SK-N-SH treated with all-trans-retinoic acid at 6 μM for 48 hours (cell line): Measurements from ENCODE around the gene MORC4.

Source experiments
- ATAC-seq: fragments of 200-7000 bp; cut with Tn5 transposase; 3 replicates; pipeline ENCODE4 v1.9.1; 2020; ENCODE audit warnings: mild to moderate bottlenecking, moderate library complexity
- ARNTL ChIP-seq: fragments of 450-650 bp; formaldehyde crosslinking; IDR thresholded peaks from 2 replicates; pipeline ENCODE4 v1.5.0; 2020; ENCODE audit warnings: low read depth, mild to moderate bottlenecking, moderate library complexity, borderline replicate concordance
- BACH2 ChIP-seq: fragments of 250-450 bp; sonication (Bioruptor Pico); IDR thresholded peaks from 2 replicates; pipeline ENCODE4 v1.9.0; 2021; ENCODE audit warnings: mild to moderate bottlenecking, borderline replicate concordance
- CREB5 ChIP-seq: fragments of 250-450 bp; sonication (Bioruptor Pico); IDR thresholded peaks from 2 replicates; pipeline ENCODE4 v1.5.1; 2020; ENCODE audit warnings: low read depth, mild to moderate bottlenecking, moderate library complexity
- CSDC2 ChIP-seq: fragments of 250-450 bp; sonication (Bioruptor Pico); IDR thresholded peaks from 2 replicates; pipeline ENCODE4 v1.5.0; 2020; ENCODE audit warnings: mild to moderate bottlenecking, moderate library complexity
- CSRNP3 ChIP-seq: fragments of 250-450 bp; sonication (Bioruptor Pico); IDR thresholded peaks from 2 replicates; pipeline ENCODE4 v1.5.1; 2021; ENCODE audit warnings: mild to moderate bottlenecking, moderate library complexity
- ESRRG ChIP-seq: fragments of 250-450 bp; sonication (Bioruptor Pico); IDR thresholded peaks from 2 replicates; pipeline ENCODE4 v1.6.1; 2021; ENCODE audit warnings: mild to moderate bottlenecking
- GLIS3 ChIP-seq: fragments of 250-450 bp; sonication (Bioruptor Pico); IDR thresholded peaks from 2 replicates; pipeline ENCODE4 v1.5.0; 2020; ENCODE audit warnings: mild to moderate bottlenecking, moderate library complexity
- ISL1 ChIP-seq: fragments of 250-450 bp; sonication (Bioruptor Pico); IDR thresholded peaks from 2 replicates; pipeline ENCODE4 v2.1.2; 2022; ENCODE audit warnings: mild to moderate bottlenecking, moderate library complexity
- OSR1 ChIP-seq: fragments of 250-450 bp; sonication (Bioruptor Pico); IDR thresholded peaks from 2 replicates; pipeline ENCODE4 v1.8.0; 2022; ENCODE audit warnings: moderate library complexity, mild to moderate bottlenecking, inconsistent platforms
- PATZ1 ChIP-seq: fragments of 250-450 bp; sonication (Bioruptor Pico); IDR thresholded peaks from 2 replicates; pipeline ENCODE4 v1.8.0; 2020; ENCODE audit warnings: mild to moderate bottlenecking, moderate library complexity, borderline replicate concordance
- RARB ChIP-seq: fragments of 250-450 bp; sonication (Bioruptor Pico); IDR thresholded peaks from 2 replicates; pipeline ENCODE4 v1.8.0; 2021; ENCODE audit warnings: mild to moderate bottlenecking, moderate library complexity
- SNAI2 ChIP-seq: fragments of 250-450 bp; sonication (Bioruptor Pico); IDR thresholded peaks from 2 replicates; pipeline ENCODE4 v1.5.0; 2020; ENCODE audit warnings: mild to moderate bottlenecking, moderate library complexity
- TCF4 ChIP-seq: fragments of 250-450 bp; sonication (Bioruptor Pico); IDR thresholded peaks from 2 replicates; pipeline ENCODE4 v1.8.0; 2021; ENCODE audit warnings: mild to moderate bottlenecking, moderate library complexity, borderline replicate concordance
- TOX ChIP-seq: fragments of 250-450 bp; sonication (Bioruptor Pico); IDR thresholded peaks from 2 replicates; pipeline ENCODE4 v1.8.0; 2021; ENCODE audit warnings: mild to moderate bottlenecking, moderate library complexity, borderline replicate concordance
- TSHZ2 ChIP-seq: fragments of 250-450 bp; sonication (Bioruptor Pico); IDR thresholded peaks from 2 replicates; pipeline ENCODE4 v1.5.0; 2020; ENCODE audit warnings: mild to moderate bottlenecking, moderate library complexity
- ZC3H10 ChIP-seq: fragments of 250-450 bp; sonication (Bioruptor Pico); IDR thresholded peaks from 2 replicates; pipeline ENCODE4 v1.5.1; 2021; ENCODE audit warnings: mild to moderate bottlenecking, moderate library complexity
- ZFP3 ChIP-seq: fragments of 250-450 bp; sonication (Bioruptor Pico); IDR thresholded peaks from 2 replicates; pipeline ENCODE4 v1.5.0; 2020; ENCODE audit warnings: mild to moderate bottlenecking, moderate library complexity
- ZFP30 ChIP-seq: fragments of 450-650 bp; formaldehyde crosslinking; IDR thresholded peaks from 2 replicates; pipeline ENCODE4 v1.5.0; 2022; ENCODE audit warnings: mild to moderate bottlenecking, moderate library complexity
- ZNF565 ChIP-seq: fragments of 450-650 bp; formaldehyde crosslinking; conservative IDR thresholded peaks from 2 replicates; pipeline ENCODE4 v1.5.0; 2020; ENCODE audit warnings: low read depth, mild to moderate bottlenecking, moderate library complexity
- ZNF70 ChIP-seq: fragments of 450-650 bp; formaldehyde crosslinking; IDR thresholded peaks from 2 replicates; pipeline ENCODE4 v1.5.0; 2020; ENCODE audit warnings: mild to moderate bottlenecking, moderate library complexity
- ZNF8 ChIP-seq: fragments of 450-650 bp; formaldehyde crosslinking; IDR thresholded peaks from 2 replicates; pipeline ENCODE4 v1.5.0; 2020; ENCODE audit warnings: mild to moderate bottlenecking, moderate library complexity
- TF ChIP-seq, protein P1 (sequence below): fragments of 250-450 bp; sonication (Bioruptor Pico); IDR thresholded peaks from 2 replicates; pipeline ENCODE4 v1.8.0; 2021; ENCODE audit warnings: low read depth, mild to moderate bottlenecking, moderate library complexity, borderline replicate concordance

The MORC4 gene

GRCh38 chrX:106906361-106906760 lies 93.7 kb downstream of the MORC4 start (continued):
- TF ChIP-seq CREB5 (CRISPR knock-in tag): no peak

DNA sequence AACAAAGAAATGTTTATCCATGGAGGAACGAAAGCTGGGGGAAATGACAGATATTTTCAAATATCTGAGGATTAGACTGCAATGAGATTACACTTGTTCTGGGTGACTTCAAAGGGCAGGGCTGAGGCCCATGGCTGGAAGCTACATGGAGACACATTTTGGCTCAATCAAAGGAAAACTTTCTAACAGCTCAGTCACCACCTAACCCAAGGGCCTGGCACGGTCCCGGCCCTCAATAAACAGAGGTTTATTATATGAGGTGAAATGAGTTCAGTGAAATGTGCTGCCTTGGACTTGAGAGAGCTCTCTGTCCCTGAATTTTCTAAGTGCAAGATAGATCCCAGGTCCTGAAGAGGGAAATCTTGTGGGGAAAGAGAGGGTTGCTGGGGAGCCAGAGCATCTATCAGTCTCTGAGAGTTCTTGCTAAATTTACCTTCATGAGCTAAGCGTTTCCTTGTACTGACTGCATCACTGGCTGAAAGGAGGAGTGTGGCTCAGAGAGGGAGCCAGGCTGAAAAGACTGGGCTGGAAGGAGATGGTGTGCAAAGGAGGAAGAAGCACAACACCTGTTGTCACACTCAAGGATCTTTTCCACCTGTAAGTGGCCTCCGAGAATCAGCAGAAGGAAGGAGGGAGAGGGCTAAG lies 94.8 kb downstream of the MORC4 start:
- TF ChIP-seq ZFP30 (CRISPR knock-in tag) (no peak), TCF4 (no peak), ISL1 (CRISPR knock-in tag) (no peak), TSHZ2 (CRISPR knock-in tag) (no peak), PATZ1 (no peak), ZC3H10 (no peak), SNAI2 (no peak), ZNF565 (CRISPR knock-in tag) (no peak), CSRNP3 (CRISPR knock-in tag) (no peak), TOX (no peak), RARB (CRISPR knock-in tag) (no peak), ARNTL (no peak), ZNF70 (CRISPR knock-in tag) (no peak), CREB5 (CRISPR knock-in tag) (no peak), BACH2 (no peak), OSR1 (CRISPR knock-in tag) (no peak), ESRRG (no peak)
- ATAC-seq: no peak

DNA sequence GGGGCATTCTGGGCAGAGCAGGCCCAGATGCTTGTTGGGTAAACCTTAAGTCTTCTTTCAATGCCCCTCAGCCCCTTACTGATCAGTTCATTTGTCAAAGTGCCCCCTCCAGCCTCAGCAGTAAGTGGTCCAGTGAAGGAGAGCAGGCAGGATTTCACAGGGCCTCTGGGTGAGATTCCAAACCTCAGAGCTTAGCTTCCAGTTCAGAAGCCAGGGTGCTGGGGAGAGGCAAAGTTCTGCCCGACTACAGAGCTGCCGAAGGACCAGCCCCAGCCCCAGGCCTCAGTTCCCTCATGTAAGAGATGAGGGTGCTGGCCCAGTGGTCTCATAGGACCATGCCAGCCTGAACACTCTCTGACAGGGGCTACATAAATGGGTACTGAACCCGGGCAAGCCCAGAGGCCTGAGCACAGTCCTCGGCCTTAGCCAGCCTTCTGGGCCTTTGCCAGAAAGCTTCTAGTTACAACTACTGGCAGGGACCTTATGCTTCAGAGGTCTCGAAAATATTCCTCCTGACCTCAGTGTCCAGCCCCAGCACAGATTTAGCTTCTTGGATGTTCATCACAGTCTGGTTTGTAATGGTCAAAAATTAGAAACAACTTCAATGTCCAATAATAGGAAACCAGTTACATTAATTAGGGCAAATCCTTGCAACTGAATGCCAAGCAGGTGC lies 96.0 kb downstream of the MORC4 start:
- no peak for ATAC-seq
- TF ChIP-seq CREB5 (CRISPR knock-in tag) (no peak), RARB (CRISPR knock-in tag) (no peak), ZFP3 (CRISPR knock-in tag) (no peak), CSRNP3 (CRISPR knock-in tag) (no peak), GLIS3 (CRISPR knock-in tag) (no peak), ZNF70 (CRISPR knock-in tag) (no peak), TOX (no peak), ESRRG (no peak), CSDC2 (CRISPR knock-in tag) (no peak), TCF4 (no peak), ISL1 (CRISPR knock-in tag) (no peak), ZNF8 (CRISPR knock-in tag) (no peak), ZC3H10 (no peak), ZFP30 (CRISPR knock-in tag) (no peak), SNAI2 (no peak), OSR1 (CRISPR knock-in tag) (no peak)
- TF ChIP-seq, protein P1, sequence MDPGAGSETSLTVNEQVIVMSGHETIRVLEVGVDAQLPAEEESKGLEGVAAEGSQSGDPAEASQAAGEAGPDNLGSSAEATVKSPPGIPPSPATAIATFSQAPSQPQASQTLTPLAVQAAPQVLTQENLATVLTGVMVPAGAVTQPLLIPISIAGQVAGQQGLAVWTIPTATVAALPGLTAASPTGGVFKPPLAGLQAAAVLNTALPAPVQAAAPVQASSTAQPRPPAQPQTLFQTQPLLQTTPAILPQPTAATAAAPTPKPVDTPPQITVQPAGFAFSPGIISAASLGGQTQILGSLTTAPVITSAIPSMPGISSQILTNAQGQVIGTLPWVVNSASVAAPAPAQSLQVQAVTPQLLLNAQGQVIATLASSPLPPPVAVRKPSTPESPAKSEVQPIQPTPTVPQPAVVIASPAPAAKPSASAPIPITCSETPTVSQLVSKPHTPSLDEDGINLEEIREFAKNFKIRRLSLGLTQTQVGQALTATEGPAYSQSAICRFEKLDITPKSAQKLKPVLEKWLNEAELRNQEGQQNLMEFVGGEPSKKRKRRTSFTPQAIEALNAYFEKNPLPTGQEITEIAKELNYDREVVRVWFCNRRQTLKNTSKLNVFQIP: no peak
- TF ChIP-seq, all 23 proteins: peak for 0
